Natural killer cell (primary cell): Measurements from ENCODE around the gene CNOT3. TPM values are rescaled to one million over a fixed set of nuclear protein-coding genes. Genes with fewer than 3 reads are reported as not detected.
"Not testable (repeated sequence)": the region's sequence is repeated elsewhere in the genome, so short reads cannot be mapped to it uniquely, and the experiment has no call there.

ENCODE experiments used
- ATAC-seq, 3 donors: fragments of 150-1000 bp in 2 of 3; fragments of 200-7000 bp in 1 of 3; cut with Tn5 transposase; 1 replicate in 1 of 3; 2 replicates in 2 of 3; pipeline ENCODE4 v1.10.0; 2021; ENCODE audit warnings: mild to moderate bottlenecking in 2 of 3, moderate library complexity in 2 of 3
- DNase-seq, 2 donors: peaks; one replicate each; pipeline versions ENCODE4 v3.0.0 to v3.0.0-alpha.2; 2013 to 2021; ENCODE audit warnings: mixed read lengths in 1 of 2
- H3K27ac ChIP-seq: one replicate; pipeline ENCODE4 v1.5.1; 2013; ENCODE audit warnings: mild to moderate bottlenecking, low read length
- H3K27me3 ChIP-seq: one replicate; pipeline ENCODE4 v1.6.1; 2013; ENCODE audit warnings: low read length; ENCODE audit not compliant: control insufficient read depth, insufficient read depth
- H3K36me3 ChIP-seq: one replicate; pipeline ENCODE4 v1.6.1; 2013; ENCODE audit warnings: low read length; ENCODE audit not compliant: control insufficient read depth, insufficient read depth
- H3K4me1 ChIP-seq: one replicate; pipeline ENCODE4 v1.6.1; 2013; ENCODE audit warnings: low read length; ENCODE audit not compliant: control insufficient read depth, insufficient read depth
- H3K4me3 ChIP-seq: one replicate; pipeline ENCODE4 v1.5.1; 2013; ENCODE audit warnings: low read length
- H3K9me3 ChIP-seq: one replicate; pipeline ENCODE4 v1.6.1; 2013; ENCODE audit warnings: low read length; ENCODE audit not compliant: control insufficient read depth, insufficient read depth
- H3K27ac Mint-ChIP-seq, 2 donors: one replicate each; pipeline ENCODE4 v1.8.0; 2022; ENCODE audit warnings: mild to moderate bottlenecking in 2 of 2, mixed read lengths in 2 of 2, moderate library complexity in 1 of 2
- H3K27me3 Mint-ChIP-seq, 2 donors: one replicate each; pipeline ENCODE4 v1.8.0; 2022; ENCODE audit warnings: low read depth in 2 of 2, mixed read lengths in 2 of 2
- H3K36me3 Mint-ChIP-seq: one replicate; pipeline ENCODE4 v1.8.0; 2022; ENCODE audit warnings: mixed read lengths
- H3K4me1 Mint-ChIP-seq, 2 donors: one replicate each; pipeline ENCODE4 v1.8.0; 2022; ENCODE audit warnings: mixed read lengths in 2 of 2
- H3K4me3 Mint-ChIP-seq: one replicate; pipeline ENCODE4 v1.8.0; 2022; ENCODE audit warnings: mild to moderate bottlenecking, moderate library complexity, mixed read lengths
- H3K9me3 Mint-ChIP-seq, 2 donors: one replicate each; pipeline ENCODE4 v1.8.0; 2022; ENCODE audit warnings: mixed read lengths in 2 of 2
- CTCF ChIP-seq: fragments of 200-600 bp; IDR thresholded peaks from one replicate; pipeline ENCODE4 v1.8.0; 2022; ENCODE audit warnings: antibody characterized with exemption
- WGBS: methylation state at CpG from one replicate; pipeline ENCODE4 v1.1.7; 2013; ENCODE audit warnings: missing lambda C conversion rate; ENCODE audit not compliant: insufficient coverage; 5-methylcytosine and 5-hydroxymethylcytosine counted together
- intact Hi-C: fragments of 100-400 bp; cut with micrococcal nuclease; formaldehyde crosslinking; loops from one replicate; pipeline ENCODE4 v1.14.2; 2022
- total RNA-seq, 4 donors: library from RNA; stranded (reverse); fragments of 120-200 nt in 1 of 4; gene quantifications; one replicate each; pipeline versions ENCODE4 v1.2.3 to v1.2.4, GENCODE V29; 2013 to 2022

Gene CNOT3
- total RNA-seq, 3 donors from 2014 or later (not counting 1 experiment from before 2014, with no cell fraction given), result 46.3 to 73.9 (median 51.7) TPM

DNA sequence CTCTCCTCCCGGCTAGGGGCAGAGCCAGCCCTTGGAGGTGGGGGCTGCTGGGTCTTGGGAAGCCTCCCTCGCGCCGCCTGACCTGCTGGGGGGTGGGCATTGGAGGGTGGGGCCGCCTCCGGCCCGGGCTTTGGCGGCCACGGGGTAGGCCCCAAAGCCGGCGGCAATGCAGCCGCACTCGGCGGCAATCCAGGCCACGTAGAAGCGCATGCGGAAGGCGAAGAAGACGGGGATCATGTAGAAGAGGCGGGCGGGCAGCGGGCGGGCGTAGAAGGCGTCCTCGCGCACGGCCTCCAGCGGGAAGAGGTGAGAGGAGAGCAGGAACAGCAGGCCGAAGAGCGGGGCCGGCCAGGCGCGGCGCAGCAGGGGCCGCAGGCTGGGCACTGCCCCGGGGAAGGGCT lies 43.1 kb downstream of the CNOT3 start:
- Histone ChIP-seq H3K27me3 (no peaks in the 10 kb centered on the region), H3K9me3 (no peaks in the 10 kb centered on the region), H3K36me3 (no peaks in the 10 kb centered on the region), H3K27ac (no peak overlapping the region), H3K4me3 (no peak overlapping the region), H3K4me1 (no peaks in the 10 kb centered on the region)
- H3K4me3 Mint-ChIP-seq, result no peak overlapping the region
- intact Hi-C loops, result no loop called here
- 96% methylated on average over 37 of the region's 37 CpGs for WGBS
- no peak for ATAC-seq
- no peaks in the 10 kb centered on the region for H3K9me3 Mint-ChIP-seq
- H3K4me1 Mint-ChIP-seq, result no peaks in the 10 kb centered on the region
- no peak overlapping the region for H3K27ac Mint-ChIP-seq
- TF ChIP-seq CTCF, result no peak
- DNase-seq, result no peak
- no peaks in the 10 kb centered on the region for H3K27me3 Mint-ChIP-seq
- H3K36me3 Mint-ChIP-seq, result no peaks in the 10 kb centered on the region

DNA sequence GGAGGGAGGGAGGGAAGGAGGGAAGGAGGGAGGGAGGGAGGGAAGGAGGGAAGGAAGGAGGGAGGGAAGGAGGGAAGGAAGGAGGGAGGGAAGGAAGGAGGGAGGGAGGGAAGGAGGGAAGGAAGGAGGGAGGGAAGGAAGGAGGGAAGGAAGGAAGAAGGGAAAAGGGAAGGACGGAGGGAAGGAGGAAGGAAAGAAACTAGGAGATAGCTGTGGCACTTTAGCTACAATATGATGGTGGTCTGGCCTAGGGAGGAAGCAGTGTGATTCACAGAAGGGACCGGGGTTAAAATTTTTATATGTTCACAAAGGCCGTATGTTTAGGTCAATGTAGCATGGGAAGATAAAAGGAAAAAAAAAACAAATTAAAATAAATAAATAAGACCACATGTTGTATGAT lies 44.3 kb downstream of the CNOT3 start:
- intact Hi-C loops, H3K4me1 ChIP-seq, H3K36me3 Mint-ChIP-seq, H3K4me3 Mint-ChIP-seq, H3K27ac ChIP-seq, H3K27me3 ChIP-seq, H3K9me3 ChIP-seq, H3K4me1 Mint-ChIP-seq, H3K4me3 ChIP-seq, H3K36me3 ChIP-seq, H3K27me3 Mint-ChIP-seq, DNase-seq, H3K27ac Mint-ChIP-seq, ATAC-seq, H3K9me3 Mint-ChIP-seq: not testable (repeated sequence)
- WGBS, result 98% methylated on average over 3 of the region's 3 CpGs

- H3K36me3 ChIP-seq, result peaks cover 3% of the 10 kb centered on the region
- H3K27ac ChIP-seq, result no peak overlapping the region
- Mint-ChIP-seq H3K9me3 (no peaks in the 10 kb centered on the region), H3K27ac (no peak overlapping the region), H3K4me1 (peaks cover 7 to 13% of the 10 kb centered on the region in 2 donors), H3K4me3 (no peak overlapping the region), H3K36me3 (no peaks in the 10 kb centered on the region), H3K27me3 (no peaks in the 10 kb centered on the region)
- H3K9me3 ChIP-seq, result no peaks in the 10 kb centered on the region
- no peak for TF ChIP-seq CTCF
- H3K4me3 ChIP-seq, result no peak overlapping the region
- H3K4me1 ChIP-seq, result peaks cover 6% of the 10 kb centered on the region
- WGBS, result 93% methylated on average over 11 of the region's 11 CpGs
- DNase-seq, result no peak
- intact Hi-C loops, result no loop called here
- no peaks in the 10 kb centered on the region for H3K27me3 ChIP-seq
- no peak for ATAC-seq
Observed at GRCh38 chr19:54183431-54183830, 45.9 kb downstream of the CNOT3 start.

- ATAC-seq (no peak), DNase-seq (no peak)
- 96% methylated on average over 8 of the region's 8 CpGs for WGBS
- Histone ChIP-seq H3K36me3 (peaks cover 3% of the 10 kb centered on the region), H3K9me3 (no peaks in the 10 kb centered on the region), H3K4me1 (peaks cover 11% of the 10 kb centered on the region), H3K4me3 (no peak overlapping the region), H3K27me3 (no peaks in the 10 kb centered on the region), H3K27ac (no peak overlapping the region)
- Mint-ChIP-seq H3K27me3 (no peaks in the 10 kb centered on the region), H3K27ac (no peak overlapping the region), H3K9me3 (no peaks in the 10 kb centered on the region), H3K4me1 (peaks cover 15 to 19% of the 10 kb centered on the region in 2 donors), H3K36me3 (no peaks in the 10 kb centered on the region), H3K4me3 (no peak overlapping the region)
- no peak for TF ChIP-seq CTCF
- intact Hi-C loops, result no loop called here
Observed at GRCh38 chr19:54186351-54186750, 48.8 kb downstream of the CNOT3 start.
